ENCODE results near the gene PAIP2B. TPM values are rescaled to one million over a fixed set of nuclear protein-coding genes. Genes with fewer than 3 reads are reported as not detected.

PAIP2B gene
- total and polyA plus RNA-seq, 8 donors, result 9.0 to 67.4 (median 44.7) TPM

DNA sequence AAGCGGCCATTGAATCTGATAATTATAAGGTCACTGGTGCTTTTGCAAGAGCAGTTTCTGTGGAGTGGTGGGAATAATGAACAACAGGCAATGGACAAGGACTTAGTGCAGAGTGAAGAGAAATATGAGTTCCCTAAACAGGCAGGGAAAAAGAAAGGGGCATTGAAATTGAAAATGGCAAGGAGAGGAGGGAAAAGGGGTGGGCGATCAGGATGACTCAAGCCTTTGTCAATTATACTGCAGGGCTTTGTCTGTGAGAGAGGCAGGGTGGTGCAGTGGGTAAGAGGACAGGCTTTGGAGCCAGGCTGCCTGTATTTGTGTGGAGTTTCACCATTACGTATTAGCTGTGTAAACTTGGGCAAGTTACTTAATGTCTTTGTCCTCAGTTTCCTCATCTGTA is 29.5 kb upstream of the PAIP2B start:
- WGBS, 2 donors, result 70 to 78% methylated on average over 3 of the region's 3 CpGs
- Histone ChIP-seq H3K27me3 (no peaks in the 10 kb centered on the region), H3K27ac (no peak overlapping the region), H3K4me1 (no peaks in the 10 kb centered on the region), H3K9me3 (no peaks in the 10 kb centered on the region), H3K4me3 (no peak overlapping the region), H3K36me3 (no peaks in the 10 kb centered on the region)
- FAIRE-seq, result no peak
- intact Hi-C loops (cut with DNase I), result no loop called here
- DNase-seq, result no peak
- ATAC-seq, result no peak
- TF ChIP-seq, protein P1, sequence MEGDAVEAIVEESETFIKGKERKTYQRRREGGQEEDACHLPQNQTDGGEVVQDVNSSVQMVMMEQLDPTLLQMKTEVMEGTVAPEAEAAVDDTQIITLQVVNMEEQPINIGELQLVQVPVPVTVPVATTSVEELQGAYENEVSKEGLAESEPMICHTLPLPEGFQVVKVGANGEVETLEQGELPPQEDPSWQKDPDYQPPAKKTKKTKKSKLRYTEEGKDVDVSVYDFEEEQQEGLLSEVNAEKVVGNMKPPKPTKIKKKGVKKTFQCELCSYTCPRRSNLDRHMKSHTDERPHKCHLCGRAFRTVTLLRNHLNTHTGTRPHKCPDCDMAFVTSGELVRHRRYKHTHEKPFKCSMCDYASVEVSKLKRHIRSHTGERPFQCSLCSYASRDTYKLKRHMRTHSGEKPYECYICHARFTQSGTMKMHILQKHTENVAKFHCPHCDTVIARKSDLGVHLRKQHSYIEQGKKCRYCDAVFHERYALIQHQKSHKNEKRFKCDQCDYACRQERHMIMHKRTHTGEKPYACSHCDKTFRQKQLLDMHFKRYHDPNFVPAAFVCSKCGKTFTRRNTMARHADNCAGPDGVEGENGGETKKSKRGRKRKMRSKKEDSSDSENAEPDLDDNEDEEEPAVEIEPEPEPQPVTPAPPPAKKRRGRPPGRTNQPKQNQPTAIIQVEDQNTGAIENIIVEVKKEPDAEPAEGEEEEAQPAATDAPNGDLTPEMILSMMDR (IDR thresholded peaks at IDR 0.05), result no peak

DNA sequence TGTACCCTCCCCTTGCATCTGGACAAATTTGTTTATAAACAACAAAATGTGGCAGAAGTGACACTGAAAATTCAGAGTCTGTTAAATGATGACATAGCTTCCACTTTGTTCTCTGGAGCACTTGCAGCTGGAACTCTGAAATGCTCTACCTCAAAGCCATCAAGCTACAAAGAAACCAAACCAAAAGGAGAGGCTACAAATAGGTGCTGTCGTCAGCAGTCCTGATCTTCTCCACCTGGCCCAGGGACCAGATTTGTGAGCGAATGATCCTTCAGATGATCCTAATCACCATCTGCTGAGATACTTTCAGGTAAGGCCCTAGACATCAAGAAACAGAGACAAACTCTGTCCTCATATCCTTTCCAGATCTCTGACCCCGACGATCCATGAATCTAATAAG is 27.9 kb upstream of the PAIP2B start:
- H3K27ac ChIP-seq, result no peak overlapping the region
- ATAC-seq (no peak), DNase-seq (no peak), FAIRE-seq (no peak)
- H3K27me3 ChIP-seq, result no peaks in the 10 kb centered on the region
- WGBS, 2 donors, result 80 to 85% methylated on average over 4 of the region's 4 CpGs
- TF ChIP-seq, protein P1 (IDR thresholded peaks at IDR 0.05), result no peak
- H3K9me3 ChIP-seq, result no peaks in the 10 kb centered on the region
- no peaks in the 10 kb centered on the region for H3K36me3 ChIP-seq
- H3K4me3 ChIP-seq, result no peak overlapping the region
- H3K4me1 ChIP-seq, result no peaks in the 10 kb centered on the region
- intact Hi-C loops (cut with DNase I), result no loop called here

DNA sequence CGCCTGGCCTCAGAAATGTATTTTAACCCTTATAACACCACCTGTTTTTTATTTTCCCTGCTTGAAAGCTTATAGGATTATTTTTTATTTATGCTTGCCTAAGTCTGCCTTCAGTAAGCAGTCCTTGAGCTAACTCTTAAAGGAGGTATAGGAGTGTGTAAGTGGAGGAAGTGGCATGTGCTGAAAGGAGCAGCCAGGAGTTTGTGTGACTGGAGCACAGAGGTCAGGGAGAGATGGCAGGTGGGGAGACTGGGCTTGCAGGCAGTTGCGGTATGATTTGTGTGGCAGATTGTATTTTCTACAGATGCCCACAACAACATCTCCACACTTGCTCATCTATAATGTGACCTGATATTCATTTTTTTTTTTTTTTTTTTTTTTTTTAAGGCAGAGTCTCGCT is 27.2 kb upstream of the PAIP2B start:
- no peak for FAIRE-seq
- no peaks in the 10 kb centered on the region for H3K27me3 ChIP-seq
- DNase-seq, result no peak
- WGBS, 2 donors, result 84% methylated on average over 3 of the region's 3 CpGs
- no peaks in the 10 kb centered on the region for H3K4me1 ChIP-seq
- H3K4me3 ChIP-seq, result no peak overlapping the region
- no peak for ATAC-seq
- TF ChIP-seq, protein P1 (IDR thresholded peaks at IDR 0.05), result no peak
- no peaks in the 10 kb centered on the region for H3K9me3 ChIP-seq
- H3K36me3 ChIP-seq, result no peaks in the 10 kb centered on the region
- no peak overlapping the region for H3K27ac ChIP-seq
- intact Hi-C loops (cut with DNase I), result no loop called here

DNA sequence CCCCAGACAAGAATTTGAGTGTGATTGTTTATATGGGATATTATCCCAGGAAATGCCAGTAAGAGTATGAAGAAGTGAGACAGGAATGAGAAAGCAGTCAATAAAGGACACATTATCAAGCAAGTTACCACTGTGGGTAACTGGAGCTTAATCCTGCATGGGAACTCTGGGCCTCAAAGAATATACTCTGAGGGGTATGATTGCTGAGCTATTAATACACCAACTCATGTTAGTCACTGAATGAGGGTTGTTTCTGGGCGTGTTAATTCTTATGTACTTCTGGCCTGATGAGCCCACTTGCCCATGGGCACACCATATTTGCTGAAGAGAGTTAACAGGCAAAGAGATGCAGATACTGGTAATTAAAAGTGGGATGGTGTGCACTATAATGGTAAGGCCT is 26.6 kb upstream of the PAIP2B start:
- H3K9me3 ChIP-seq, result no peaks in the 10 kb centered on the region
- H3K4me1 ChIP-seq, result no peaks in the 10 kb centered on the region
- H3K4me3 ChIP-seq, result no peak overlapping the region
- no peak for FAIRE-seq
- DNase-seq, result no peak
- no peak overlapping the region for H3K27ac ChIP-seq
- WGBS, 2 donors, result 73 to 80% methylated on average over 1 of the region's 1 CpG
- TF ChIP-seq, protein P1 (IDR thresholded peaks at IDR 0.05), result no peak
- H3K36me3 ChIP-seq, result no peaks in the 10 kb centered on the region
- no peak for ATAC-seq
- intact Hi-C loops (cut with DNase I), result no loop called here
- H3K27me3 ChIP-seq, result no peaks in the 10 kb centered on the region

DNA sequence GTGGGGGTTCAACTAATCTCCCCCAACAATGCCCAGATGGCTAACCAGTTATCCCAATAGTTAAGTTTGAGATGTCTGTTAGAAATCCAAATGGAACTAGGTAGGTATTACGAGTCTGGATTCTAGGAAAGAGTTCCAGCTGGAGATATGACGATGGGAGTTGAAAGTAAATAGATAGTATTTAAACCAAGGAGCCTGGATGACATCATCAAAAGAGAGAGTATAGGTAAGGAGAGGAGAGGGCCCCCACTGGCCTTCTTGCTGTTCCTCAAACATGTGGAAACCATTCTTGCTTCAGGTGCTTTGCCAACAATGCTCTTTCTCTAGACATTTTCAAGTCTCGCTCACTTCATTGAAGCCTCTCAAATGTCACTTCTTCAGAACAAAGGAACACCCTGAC is 26.0 kb upstream of the PAIP2B start:
- no peaks in the 10 kb centered on the region for H3K27me3 ChIP-seq
- no peak for FAIRE-seq
- DNase-seq, result no peak
- H3K27ac ChIP-seq, result no peak overlapping the region
- H3K36me3 ChIP-seq, result no peaks in the 10 kb centered on the region
- TF ChIP-seq, protein P1 (IDR thresholded peaks at IDR 0.05), result no peak
- intact Hi-C loops (cut with DNase I), result no loop called here
- WGBS, 2 donors, result 79 to 84% methylated on average over 3 of the region's 3 CpGs
- no peaks in the 10 kb centered on the region for H3K4me1 ChIP-seq
- H3K9me3 ChIP-seq, result no peaks in the 10 kb centered on the region
- ATAC-seq, result no peak
- H3K4me3 ChIP-seq, result no peak overlapping the region
